ENCODE measurements around the gene TLK2.
"Not testable (repeated sequence)": the region's sequence is repeated elsewhere in the genome, so short reads cannot be mapped to it uniquely, and the experiment has no call there.

TLK2 gene

DNA sequence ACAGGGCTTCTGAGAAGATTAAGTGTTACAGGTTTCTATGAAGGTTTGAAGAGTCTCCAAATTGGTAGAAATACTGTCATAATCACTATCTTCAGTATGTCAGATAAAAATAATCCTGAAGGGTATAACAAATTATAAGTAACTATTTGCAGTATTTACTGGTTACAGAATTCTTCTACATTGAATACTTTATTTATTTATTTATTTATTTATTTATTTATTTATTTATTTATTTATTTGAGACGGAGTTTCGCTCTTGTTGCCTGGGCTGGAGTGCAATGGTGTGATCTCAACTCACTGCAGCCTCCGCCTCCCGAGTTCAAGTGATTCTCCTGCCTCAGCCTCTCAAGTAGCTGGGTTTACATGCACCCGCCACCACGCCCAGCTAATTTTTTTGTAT, 125.2 kb downstream of the TLK2 start:
- not testable (repeated sequence) for DNase-seq (ENCODE audit: low read depth)

GRCh38 chr17:62605588-62605987, 127.0 kb downstream of the TLK2 start:
- DNase-seq (ENCODE audit: low read depth), result no peak

- DNase-seq (ENCODE audit: low read depth), result no peak
Observed at GRCh38 chr17:62611292-62611691, 132.7 kb downstream of the TLK2 start.

DNA sequence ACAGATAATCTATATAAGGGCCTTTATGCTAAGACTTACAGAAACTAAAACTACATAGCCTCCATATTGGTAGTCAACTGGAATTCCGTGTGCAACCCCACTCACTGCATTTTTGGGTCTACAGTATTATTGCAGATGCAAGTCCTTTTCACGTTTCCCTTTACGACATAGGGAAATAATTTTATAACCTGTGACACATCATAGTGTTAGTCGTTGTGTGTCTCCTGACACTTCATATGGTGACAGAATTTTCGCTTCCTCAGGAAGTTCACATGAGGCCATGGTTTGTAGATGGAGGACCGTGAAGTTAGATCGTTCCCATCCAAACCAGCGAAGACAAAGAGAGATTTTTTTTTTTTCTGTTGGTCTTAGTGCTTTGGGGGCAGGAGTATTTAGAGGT, 133.1 kb downstream of the TLK2 start:
- no peak for DNase-seq (ENCODE audit: low read depth)

DNA sequence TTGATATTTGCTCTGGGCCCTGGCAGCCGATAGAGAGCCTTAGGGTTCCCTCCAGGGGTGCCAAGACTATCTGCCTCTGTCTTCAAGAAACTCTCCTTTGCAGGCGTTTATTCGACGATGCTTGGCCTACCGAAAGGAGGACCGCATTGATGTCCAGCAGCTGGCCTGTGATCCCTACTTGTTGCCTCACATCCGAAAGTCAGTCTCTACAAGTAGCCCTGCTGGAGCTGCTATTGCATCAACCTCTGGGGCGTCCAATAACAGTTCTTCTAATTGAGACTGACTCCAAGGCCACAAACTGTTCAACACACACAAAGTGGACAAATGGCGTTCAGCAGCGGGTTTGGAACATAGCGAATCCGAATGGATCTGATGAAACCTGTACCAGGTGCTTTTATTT, 133.7 kb downstream of the TLK2 start:
- not testable (repeated sequence) for DNase-seq (ENCODE audit: low read depth)

GRCh38 chr17:62613095-62613494, 134.5 kb downstream of the TLK2 start:
- not testable (repeated sequence) for DNase-seq (ENCODE audit: low read depth)

DNA sequence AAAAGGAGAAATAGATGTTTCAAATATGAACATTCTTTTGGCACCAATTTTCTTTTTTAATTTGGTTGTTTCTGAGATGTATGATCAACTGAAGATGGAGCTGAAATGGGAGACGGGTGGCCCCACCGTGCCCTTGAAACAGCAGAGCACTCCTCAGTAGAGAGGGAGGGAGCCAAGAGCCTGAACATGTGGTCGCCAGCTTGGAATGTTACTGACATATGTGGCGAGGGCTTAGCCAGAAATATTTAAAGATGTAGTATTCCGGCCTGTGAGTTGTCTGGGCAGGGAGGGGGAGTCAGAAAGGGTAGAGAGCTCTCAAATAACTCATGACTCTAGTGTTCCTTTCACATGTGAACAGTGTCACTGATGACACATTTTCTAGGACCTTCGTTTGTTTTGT, 135.5 kb downstream of the TLK2 start:
- DNase-seq (ENCODE audit: low read depth), result no peak

DNA sequence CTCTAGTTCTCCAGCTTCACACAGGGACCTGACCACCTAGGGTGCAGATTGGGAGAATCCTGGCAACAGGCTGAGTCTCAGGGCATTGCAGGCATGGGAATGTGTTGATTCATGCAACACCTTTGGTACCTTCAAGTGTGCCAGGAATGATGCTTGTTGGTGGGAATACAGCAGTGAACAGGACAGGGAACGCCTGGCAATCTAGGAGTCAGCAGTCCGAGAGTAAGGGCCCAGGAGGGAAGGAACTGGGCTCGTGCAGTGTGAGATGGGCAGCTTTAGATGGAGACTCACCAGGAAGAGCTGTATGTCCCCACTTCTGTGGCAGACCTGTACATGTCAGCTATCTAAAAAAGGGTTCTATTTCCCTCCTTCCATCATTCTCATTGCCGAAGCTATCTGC, 136.9 kb downstream of the TLK2 start:
- DNase-seq (ENCODE audit: low read depth), result no peak

GRCh38 chr17:62616993-62617893, 138.6 kb downstream of the TLK2 start:
- no peak for DNase-seq (ENCODE audit: low read depth)

- no peak for DNase-seq (ENCODE audit: low read depth)
Observed at GRCh38 chr17:62617894-62618472, 139.4 kb downstream of the TLK2 start.

GRCh38 chr17:62618647-62619416, 140.2 kb downstream of the TLK2 start:
- no peak for DNase-seq (ENCODE audit: low read depth)

DNA sequence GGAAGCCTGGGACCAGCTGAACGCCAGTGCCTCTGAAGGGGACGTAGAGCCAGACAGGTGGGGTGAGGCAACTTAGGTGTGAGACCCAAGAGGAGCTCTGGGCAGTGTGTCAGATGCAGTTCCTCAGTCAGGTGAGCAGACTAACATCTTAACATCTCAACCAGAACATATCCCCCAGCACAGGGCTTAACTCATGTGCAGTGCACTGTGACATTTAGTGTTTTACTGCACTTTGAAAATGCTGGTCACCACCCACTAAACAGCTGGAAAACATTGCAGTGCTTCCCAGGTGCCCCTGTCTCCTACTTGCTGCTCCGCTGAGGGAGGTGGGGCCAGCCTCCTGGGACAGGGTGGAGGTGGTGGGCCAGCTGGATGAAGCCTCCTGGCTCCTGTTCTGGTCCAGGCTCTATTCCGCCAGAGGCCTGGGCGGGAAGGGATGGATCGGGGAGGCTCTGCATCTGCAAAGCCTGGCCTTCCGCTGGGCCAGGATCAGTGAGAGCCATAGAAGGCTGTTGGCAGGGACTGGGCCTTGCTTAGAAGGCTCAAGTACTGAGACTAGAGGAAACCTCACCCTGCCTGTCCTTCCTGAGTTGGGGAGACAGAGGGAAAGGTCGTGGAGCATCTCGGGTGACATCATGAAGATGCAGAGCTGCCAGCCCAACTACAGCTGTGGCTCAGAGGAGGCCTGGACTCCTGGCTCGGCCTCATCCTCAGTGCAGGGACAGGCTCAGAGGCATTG, 141.0 kb downstream of the TLK2 start:
- no peak for DNase-seq (ENCODE audit: low read depth)

DNA sequence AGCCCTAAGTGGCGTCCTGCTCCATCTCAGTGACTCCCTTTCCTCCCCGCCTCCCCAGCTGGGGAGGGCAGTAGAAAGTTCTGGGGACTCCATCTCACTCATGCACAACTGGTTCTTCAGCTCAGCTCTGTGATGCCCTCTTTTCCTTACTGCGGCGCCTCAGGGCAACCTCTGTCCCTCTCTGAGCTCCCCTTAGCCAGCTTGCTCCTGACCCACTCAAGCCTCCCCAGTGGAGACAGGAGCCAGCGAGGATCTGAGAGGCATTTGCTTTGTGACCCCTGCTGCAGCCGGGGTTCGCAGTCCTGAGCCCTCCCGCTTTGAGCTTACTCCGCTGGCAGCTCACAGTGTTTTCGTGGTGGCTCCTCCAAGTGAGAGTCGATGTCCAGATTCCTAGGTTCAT, 142.6 kb downstream of the TLK2 start:
- no peak for DNase-seq (ENCODE audit: low read depth)

GRCh38 chr17:62625184-62625869, 146.7 kb downstream of the TLK2 start:
- no peak for DNase-seq (ENCODE audit: low read depth)

DNA sequence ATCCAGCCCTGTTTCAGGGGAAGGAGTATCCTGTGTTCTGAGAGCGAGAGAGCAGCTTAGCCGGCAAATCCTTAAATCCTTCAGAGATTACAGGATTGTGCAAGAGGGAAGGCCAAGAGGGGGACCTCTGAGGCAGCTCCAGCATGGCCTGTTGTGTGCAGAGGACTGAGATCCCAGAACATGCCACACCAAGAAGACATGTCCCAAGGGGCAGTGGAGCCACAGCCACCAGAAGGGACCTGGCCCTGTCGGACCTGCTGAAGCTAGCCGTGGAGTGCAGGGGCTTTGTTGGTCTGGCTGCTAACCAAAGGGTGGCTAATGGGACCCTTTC, 147.2 kb downstream of the TLK2 start:
- no peak for DNase-seq (ENCODE audit: low read depth)

GRCh38 chr17:62626719-62627218, 148.1 kb downstream of the TLK2 start:
- no peak for DNase-seq (ENCODE audit: low read depth)

GRCh38 chr17:62627219-62627903, 148.7 kb downstream of the TLK2 start, which contains the start of gene MRC2:
TSS of gene MRC2 (plus strand) at chr17:62627670. CDS start at chr17:62627803, 133 bp downstream.
- no peak for DNase-seq (ENCODE audit: low read depth)

- DNase-seq (ENCODE audit: low read depth), result peak; percentile 17
Observed at GRCh38 chr17:62627904-62628633, 149.4 kb downstream of the TLK2 start.

DNA sequence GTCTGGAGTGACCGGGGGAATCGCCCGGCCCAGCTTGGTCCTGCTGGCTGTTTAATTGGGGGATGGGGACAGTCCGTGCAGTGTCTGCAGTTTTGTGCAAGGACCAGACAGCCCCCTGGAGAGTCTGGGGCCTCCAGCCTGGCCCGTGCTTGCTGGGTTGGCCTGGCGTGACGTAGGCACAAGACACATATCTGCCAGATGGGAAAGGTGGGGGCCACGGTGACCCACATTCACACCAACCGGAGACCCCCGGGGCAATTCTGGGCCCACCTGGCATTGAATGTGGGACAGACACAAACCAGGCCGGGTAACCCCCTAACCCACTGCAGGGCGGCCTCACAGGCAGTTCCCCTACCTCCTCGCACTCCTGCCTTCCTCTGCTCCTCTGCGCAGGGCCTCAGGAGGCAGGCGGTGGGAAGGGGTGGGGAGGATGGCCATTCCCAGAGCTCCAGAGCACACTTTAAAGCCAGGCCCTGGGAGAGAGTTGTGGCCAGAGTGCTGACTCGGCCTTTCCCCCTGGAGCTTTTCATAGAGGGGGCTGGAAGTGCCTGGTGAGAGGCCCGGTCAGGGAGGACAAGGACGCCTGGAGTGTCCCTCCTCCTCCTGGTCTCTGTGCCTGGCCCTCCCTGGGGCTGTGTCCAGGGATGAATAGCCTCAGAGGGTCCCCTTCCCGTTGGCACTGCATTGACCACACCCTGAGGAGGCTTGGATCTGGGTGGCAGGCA, 150.4 kb downstream of the TLK2 start:
- DNase-seq (ENCODE audit: low read depth), result no peak

Measured in activated T-cell treated with anti-CD3 and anti-CD28 coated beads for 1 hour (primary cell).